ENCODE results near the gene IRX2.

DNA sequence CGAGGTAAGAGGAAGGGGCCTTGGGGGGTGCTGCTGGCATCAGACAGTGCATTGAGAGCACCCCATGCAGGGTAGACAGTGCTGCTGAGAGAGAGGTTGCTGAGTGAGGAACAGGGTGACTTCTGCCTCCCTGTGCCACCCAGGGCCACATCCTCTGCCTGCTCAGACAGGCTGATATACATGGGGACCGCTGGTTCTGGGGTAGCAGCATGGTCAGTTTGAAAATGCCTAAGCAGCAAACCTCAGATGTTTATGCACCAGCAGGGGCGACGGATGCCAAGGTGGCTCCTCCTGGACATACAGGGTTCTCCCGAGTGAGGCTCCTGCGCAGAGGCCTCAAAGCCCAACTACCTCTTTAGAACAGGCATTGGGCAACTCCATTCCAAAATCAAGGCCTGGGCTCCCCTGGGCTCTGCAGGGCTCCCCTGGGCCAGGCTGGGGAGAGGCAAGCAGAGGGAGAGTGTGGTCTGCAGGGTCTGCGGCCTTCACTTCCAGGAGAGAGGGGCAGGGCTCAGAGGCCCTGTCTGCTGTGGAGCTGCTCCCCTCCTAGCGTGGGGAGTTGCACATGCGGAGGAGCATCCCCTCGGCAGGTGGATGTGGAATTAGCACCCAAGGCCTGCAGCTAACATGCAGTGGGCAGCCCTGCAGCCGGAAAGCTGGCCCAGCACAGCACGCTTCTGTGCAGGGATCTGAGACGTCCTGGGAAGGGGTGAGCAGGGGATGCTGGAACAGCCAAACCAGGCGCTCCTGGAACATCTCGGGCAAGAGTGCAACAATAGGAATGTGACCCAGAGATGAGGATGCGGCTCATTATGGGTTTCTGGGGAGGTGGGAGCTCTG lies 46.5 kb downstream of the IRX2 start:
- no peak for TF ChIP-seq CTCF (conservative IDR thresholded peaks at IDR 0.05; ENCODE audit: low read depth, low read length)
- no peak for TF ChIP-seq EZH2 (IDR thresholded peaks at IDR 0.05; ENCODE audit: borderline replicate concordance, low read depth, low read length, poor library complexity, severe bottlenecking)

All from A673 (cell line).